ENCODE measurements around the gene THOC3. TPM values are rescaled to one million over a fixed set of nuclear protein-coding genes. Genes with fewer than 3 reads are reported as not detected.
"Not testable (repeated sequence)": the region's sequence is repeated elsewhere in the genome, so short reads cannot be mapped to it uniquely, and the experiment has no call there.

THOC3 gene
- 38.0 TPM for total RNA-seq
- 27.5 TPM for polyA plus RNA-seq
- long read RNA-seq, donor 1, transcript THOC3-201 (6 exons, 1,589 nt) = major isoform, 7 of 7 reads
- long read RNA-seq, donor 1, partial matches to known transcripts = 0 of 7 reads
- long read RNA-seq, donor 1, other reads (novel, unspliced or antisense) = 0 of 7 reads
- long read RNA-seq, donor 2 = 0 reads
- long read RNA-seq, donor 3, transcript THOC3-201 (6 exons, 1,589 nt) = major isoform, 60 of 77 reads
- long read RNA-seq, donor 3, partial matches to known transcripts = 16 of 77 reads
- long read RNA-seq, donor 3, other reads (novel, unspliced or antisense) = 0 of 77 reads
- long read RNA-seq, donor 4, transcript THOC3-201 (6 exons, 1,589 nt) = major isoform, 12 of 13 reads
- long read RNA-seq, donor 4, partial matches to known transcripts = 0 of 13 reads
- long read RNA-seq, donor 4, other reads (novel, unspliced or antisense) = 0 of 13 reads
- long read RNA-seq, donor 5, transcript THOC3-201 (6 exons, 1,589 nt) = major isoform, 39 of 40 reads
- long read RNA-seq, donor 5, partial matches to known transcripts = 0 of 40 reads
- long read RNA-seq, donor 5, other reads (novel, unspliced or antisense) = 0 of 40 reads
- long read RNA-seq, donor 6, transcript THOC3-201 (6 exons, 1,589 nt) = major isoform, 18 of 20 reads
- long read RNA-seq, donor 6, partial matches to known transcripts = 0 of 20 reads
- long read RNA-seq, donor 6, other reads (novel, unspliced or antisense) = 0 of 20 reads
- long read RNA-seq, donor 7, transcript THOC3-201 (6 exons, 1,589 nt) = major isoform, 40 of 43 reads
- long read RNA-seq, donor 7, partial matches to known transcripts = 0 of 43 reads
- long read RNA-seq, donor 7, other reads (novel, unspliced or antisense) = 0 of 43 reads
- long read RNA-seq, donor 8, transcript THOC3-201 (6 exons, 1,589 nt) = major isoform, 13 of 15 reads
- long read RNA-seq, donor 8, partial matches to known transcripts = 0 of 15 reads
- long read RNA-seq, donor 8, other reads (novel, unspliced or antisense) = 0 of 15 reads
- long read RNA-seq, donor 9, transcript THOC3-201 (6 exons, 1,589 nt) = major isoform, 21 of 22 reads
- long read RNA-seq, donor 9, partial matches to known transcripts = 0 of 22 reads
- long read RNA-seq, donor 9, other reads (novel, unspliced or antisense) = 0 of 22 reads
- long read RNA-seq, donor 10, transcript THOC3-201 (6 exons, 1,589 nt) = major isoform, 25 of 25 reads
- long read RNA-seq, donor 10, partial matches to known transcripts = 0 of 25 reads
- long read RNA-seq, donor 10, other reads (novel, unspliced or antisense) = 0 of 25 reads

- H3K27me3 ChIP-seq (ENCODE audit: control insufficient read depth in 2 of 2, insufficient read depth in 1 of 2, low read length in 1 of 2); H3K27ac ChIP-seq (ENCODE audit: low read depth in 1 of 2, low read length in 1 of 2); H3K36me3 ChIP-seq (ENCODE audit: control insufficient read depth in 2 of 2, insufficient read depth in 2 of 2, low read length in 1 of 2); H3K4me1 ChIP-seq (ENCODE audit: control insufficient read depth in 2 of 2, insufficient read depth in 2 of 2, low read length in 2 of 2); H3K9me3 ChIP-seq (ENCODE audit: control insufficient read depth in 2 of 2, insufficient read depth in 1 of 2, low read length in 1 of 2): not testable (repeated sequence)
- peak within 1 kb of the TSS; percentile 54 to 56 for H3K4me3 ChIP-seq (ENCODE audit: low read length in 2 of 2)
- under 1% methylated on average over 52 of the region's 67 CpGs for WGBS
- peak; percentile 15 to 93 (median 78) for DNase-seq (ENCODE audit: low read depth in 6 of 9, low spot score in 9 of 9)
Observed at GRCh38 chr5:175967471-175968372, at the start of gene THOC3. THOC3 (minus strand) TSS chr5:175968315; CDS start chr5:175968208, 107 bp downstream.

GRCh38 chr5:176017324-176017723 lies 49.2 kb upstream of the THOC3 start:
- no CpG with 5 or more reads among the region's 4 CpGs for WGBS
- H3K9me3 ChIP-seq (ENCODE audit: control insufficient read depth in 2 of 2, insufficient read depth in 1 of 2, low read length in 1 of 2); H3K27me3 ChIP-seq (ENCODE audit: control insufficient read depth in 2 of 2, insufficient read depth in 1 of 2, low read length in 1 of 2); H3K4me1 ChIP-seq (ENCODE audit: control insufficient read depth in 2 of 2, insufficient read depth in 2 of 2, low read length in 2 of 2); H3K36me3 ChIP-seq (ENCODE audit: control insufficient read depth in 2 of 2, insufficient read depth in 2 of 2, low read length in 1 of 2); H3K27ac ChIP-seq (ENCODE audit: low read depth in 1 of 2, low read length in 1 of 2); DNase-seq (ENCODE audit: low read depth in 6 of 9, low spot score in 9 of 9); H3K4me3 ChIP-seq (ENCODE audit: low read length in 2 of 2): not testable (repeated sequence)

GRCh38 chr5:176014360-176014759 lies 46.2 kb upstream of the THOC3 start:
- WGBS = 87% methylated on average over 5 of the region's 6 CpGs
- H3K4me3 ChIP-seq (ENCODE audit: low read length in 2 of 2); H3K4me1 ChIP-seq (ENCODE audit: control insufficient read depth in 2 of 2, insufficient read depth in 2 of 2, low read length in 2 of 2); DNase-seq (ENCODE audit: low read depth in 6 of 9, low spot score in 9 of 9); H3K27ac ChIP-seq (ENCODE audit: low read depth in 1 of 2, low read length in 1 of 2); H3K27me3 ChIP-seq (ENCODE audit: control insufficient read depth in 2 of 2, insufficient read depth in 1 of 2, low read length in 1 of 2); H3K9me3 ChIP-seq (ENCODE audit: control insufficient read depth in 2 of 2, insufficient read depth in 1 of 2, low read length in 1 of 2); H3K36me3 ChIP-seq (ENCODE audit: control insufficient read depth in 2 of 2, insufficient read depth in 2 of 2, low read length in 1 of 2): not testable (repeated sequence)

- not testable (repeated sequence) for H3K4me3 ChIP-seq (ENCODE audit: low read length in 2 of 2); H3K27me3 ChIP-seq (ENCODE audit: control insufficient read depth in 2 of 2, insufficient read depth in 1 of 2, low read length in 1 of 2); H3K27ac ChIP-seq (ENCODE audit: low read depth in 1 of 2, low read length in 1 of 2); H3K36me3 ChIP-seq (ENCODE audit: control insufficient read depth in 2 of 2, insufficient read depth in 2 of 2, low read length in 1 of 2); H3K9me3 ChIP-seq (ENCODE audit: control insufficient read depth in 2 of 2, insufficient read depth in 1 of 2, low read length in 1 of 2); DNase-seq (ENCODE audit: low read depth in 6 of 9, low spot score in 9 of 9); H3K4me1 ChIP-seq (ENCODE audit: control insufficient read depth in 2 of 2, insufficient read depth in 2 of 2, low read length in 2 of 2)
- WGBS = 93% methylated on average over 4 of the region's 4 CpGs
Observed at GRCh38 chr5:176011088-176011487, 43.0 kb upstream of the THOC3 start.

- not testable (repeated sequence) for H3K36me3 ChIP-seq (ENCODE audit: control insufficient read depth in 2 of 2, insufficient read depth in 2 of 2, low read length in 1 of 2); H3K27me3 ChIP-seq (ENCODE audit: control insufficient read depth in 2 of 2, insufficient read depth in 1 of 2, low read length in 1 of 2); H3K27ac ChIP-seq (ENCODE audit: low read depth in 1 of 2, low read length in 1 of 2); H3K4me1 ChIP-seq (ENCODE audit: control insufficient read depth in 2 of 2, insufficient read depth in 2 of 2, low read length in 2 of 2); H3K9me3 ChIP-seq (ENCODE audit: control insufficient read depth in 2 of 2, insufficient read depth in 1 of 2, low read length in 1 of 2); DNase-seq (ENCODE audit: low read depth in 6 of 9, low spot score in 9 of 9); H3K4me3 ChIP-seq (ENCODE audit: low read length in 2 of 2)
- 86% methylated on average over 7 of the region's 8 CpGs for WGBS
Observed at GRCh38 chr5:176010202-176010601, 42.1 kb upstream of the THOC3 start.

- H3K27me3 ChIP-seq (ENCODE audit: control insufficient read depth in 2 of 2, insufficient read depth in 1 of 2, low read length in 1 of 2) = not testable (repeated sequence)
- 23% methylated on average over 2 of the region's 4 CpGs for WGBS
Observed at GRCh38 chr5:176007220-176007619, 39.1 kb upstream of the THOC3 start.

GRCh38 chr5:176006819-176007218 lies 38.7 kb upstream of the THOC3 start:
- 98% methylated on average over 13 of the region's 13 CpGs for WGBS
- not testable (repeated sequence) for DNase-seq (ENCODE audit: low read depth in 6 of 9, low spot score in 9 of 9); H3K27ac ChIP-seq (ENCODE audit: low read depth in 1 of 2, low read length in 1 of 2); H3K4me3 ChIP-seq (ENCODE audit: low read length in 2 of 2); H3K27me3 ChIP-seq (ENCODE audit: control insufficient read depth in 2 of 2, insufficient read depth in 1 of 2, low read length in 1 of 2); H3K4me1 ChIP-seq (ENCODE audit: control insufficient read depth in 2 of 2, insufficient read depth in 2 of 2, low read length in 2 of 2); H3K36me3 ChIP-seq (ENCODE audit: control insufficient read depth in 2 of 2, insufficient read depth in 2 of 2, low read length in 1 of 2); H3K9me3 ChIP-seq (ENCODE audit: control insufficient read depth in 2 of 2, insufficient read depth in 1 of 2, low read length in 1 of 2)

More at GRCh38 chr5:176007220-176007619, 39.1 kb upstream of the THOC3 start:
- H3K9me3 ChIP-seq (ENCODE audit: control insufficient read depth in 2 of 2, insufficient read depth in 1 of 2, low read length in 1 of 2); H3K4me3 ChIP-seq (ENCODE audit: low read length in 2 of 2); H3K27ac ChIP-seq (ENCODE audit: low read depth in 1 of 2, low read length in 1 of 2); H3K36me3 ChIP-seq (ENCODE audit: control insufficient read depth in 2 of 2, insufficient read depth in 2 of 2, low read length in 1 of 2); H3K4me1 ChIP-seq (ENCODE audit: control insufficient read depth in 2 of 2, insufficient read depth in 2 of 2, low read length in 2 of 2); DNase-seq (ENCODE audit: low read depth in 6 of 9, low spot score in 9 of 9): not testable (repeated sequence)

- H3K36me3 ChIP-seq (ENCODE audit: control insufficient read depth in 2 of 2, insufficient read depth in 2 of 2, low read length in 1 of 2) = not testable (repeated sequence)
Observed at GRCh38 chr5:175997979-175998378, 29.9 kb upstream of the THOC3 start.

More at GRCh38 chr5:175997979-175998378, 29.9 kb upstream of the THOC3 start:
- WGBS = 65% methylated on average over 3 of the region's 6 CpGs
- H3K27ac ChIP-seq (ENCODE audit: low read depth in 1 of 2, low read length in 1 of 2); H3K9me3 ChIP-seq (ENCODE audit: control insufficient read depth in 2 of 2, insufficient read depth in 1 of 2, low read length in 1 of 2); H3K4me1 ChIP-seq (ENCODE audit: control insufficient read depth in 2 of 2, insufficient read depth in 2 of 2, low read length in 2 of 2); DNase-seq (ENCODE audit: low read depth in 6 of 9, low spot score in 9 of 9); H3K4me3 ChIP-seq (ENCODE audit: low read length in 2 of 2); H3K27me3 ChIP-seq (ENCODE audit: control insufficient read depth in 2 of 2, insufficient read depth in 1 of 2, low read length in 1 of 2): not testable (repeated sequence)

Data from thymus (tissue), 14 donors.